Spleen (tissue), 7 donors: ENCODE measurements around the gene PHC2.

Source experiments
- CTCF ChIP-seq, 11 experiments: fragments of 200-600 bp in 7 of 11; fragments of 450-650 bp in 4 of 11; sonication (generic) in 4 of 11; IDR thresholded peaks in 8 of 11; conservative IDR thresholded peaks in 3 of 11; 1 replicate in 7 of 11; 2 replicates in 4 of 11; pipeline versions ENCODE4 v1.4.0 to v1.8.0; 2016 to 2021; ENCODE audit warnings: antibody characterized with exemption in 11 of 11, inconsistent platforms in 4 of 11, mild to moderate bottlenecking in 1 of 11
- POLR2A ChIP-seq, 3 donors: fragments of 450-650 bp; IDR thresholded peaks; one replicate each; pipeline ENCODE4 v1.5.1; 2017; ENCODE audit warnings: antibody characterized with exemption in 3 of 3, mild to moderate bottlenecking in 1 of 3
- donor health status: DM: no; HTN: no; CAD: no; lungs with moderate emphysema.
- donor health status: DM: no; HTN: no; CAD: no.
- donor health status: DM: no; HTN: no; CAD: no.

GRCh38 chr1:33331444-33332356 is 99.2 kb downstream of the PHC2 start:
- TF ChIP-seq POLR2A (IDR thresholded peaks at IDR 0.05) (no peak), CTCF (IDR thresholded peaks at IDR 0.05 in 8 of 11, conservative IDR thresholded peaks at IDR 0.05 in 3 of 11) (no peak)
